ENCODE data around the gene NLRP9.
"Not testable (repeated sequence)": the region's sequence is repeated elsewhere in the genome, so short reads cannot be mapped to it uniquely, and the experiment has no call there.

Gene NLRP9

DNA sequence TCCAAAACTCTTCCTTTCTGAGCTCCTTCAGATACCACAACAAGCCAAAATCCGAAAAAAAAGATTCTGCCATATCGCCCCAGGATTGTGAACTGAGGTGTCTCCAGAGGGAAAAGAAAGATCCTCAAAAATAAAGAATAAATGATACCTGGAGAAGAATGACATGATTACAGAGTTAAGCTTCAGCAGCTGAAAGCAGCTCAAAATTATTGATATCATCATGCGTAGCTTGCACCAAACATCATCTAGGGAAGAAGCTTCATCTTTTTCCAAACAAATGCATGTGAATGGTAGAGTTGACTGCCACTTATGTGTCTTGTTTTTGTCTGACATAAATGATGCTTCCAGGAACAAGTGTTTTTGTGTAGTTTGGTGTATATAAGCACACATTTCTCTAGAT is at the start of gene NLRP9:
Gene NLRP9, minus strand, starts transcription at position 101 of the 400 bp plus-strand sequence. Its CDS starts 28 bp downstream, at position 73.
- no peak for DNase-seq
- intact Hi-C loops (cut with DNase I), result no loop called here

GRCh38 chr19:55781112-55781511 is 42.9 kb upstream of the NLRP9 start:
- intact Hi-C loops (cut with DNase I), result no loop called here
- DNase-seq, result no peak

DNA sequence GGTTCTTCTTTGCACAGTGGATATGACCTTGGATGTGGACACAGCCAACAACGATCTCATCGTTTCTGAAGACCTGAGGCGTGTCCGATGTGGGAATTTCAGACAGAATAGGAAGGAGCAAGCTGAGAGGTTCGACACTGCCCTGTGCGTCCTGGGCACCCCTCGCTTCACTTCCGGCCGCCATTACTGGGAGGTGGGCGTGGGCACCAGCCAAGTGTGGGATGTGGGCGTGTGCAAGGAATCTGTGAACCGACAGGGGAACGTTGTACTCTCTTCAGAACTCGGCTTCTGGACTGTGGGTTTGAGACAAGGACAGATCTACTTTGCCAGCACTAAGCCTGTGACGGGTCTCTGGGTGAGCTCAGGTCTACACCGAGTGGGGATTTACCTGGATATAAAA is 40.1 kb upstream of the NLRP9 start:
- no peak for DNase-seq
- intact Hi-C loops (cut with DNase I), result no loop called here

DNA sequence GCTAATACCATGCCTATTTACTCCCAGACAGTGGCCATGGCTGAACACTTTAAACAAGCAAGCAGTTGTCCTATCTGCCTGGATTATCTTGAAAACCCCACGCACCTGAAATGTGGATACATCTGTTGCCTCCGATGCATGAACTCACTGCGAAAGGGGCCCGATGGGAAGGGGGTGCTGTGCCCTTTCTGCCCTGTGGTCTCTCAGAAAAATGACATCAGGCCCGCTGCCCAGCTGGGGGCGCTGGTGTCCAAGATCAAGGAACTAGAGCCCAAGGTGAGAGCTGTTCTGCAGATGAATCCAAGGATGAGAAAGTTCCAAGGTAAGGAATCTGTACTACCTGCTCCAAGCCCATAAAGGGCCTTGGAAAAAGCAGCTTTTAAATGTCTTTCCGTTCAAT is 39.3 kb upstream of the NLRP9 start:
- DNase-seq, result no peak
- intact Hi-C loops (cut with DNase I), result no loop called here

DNA sequence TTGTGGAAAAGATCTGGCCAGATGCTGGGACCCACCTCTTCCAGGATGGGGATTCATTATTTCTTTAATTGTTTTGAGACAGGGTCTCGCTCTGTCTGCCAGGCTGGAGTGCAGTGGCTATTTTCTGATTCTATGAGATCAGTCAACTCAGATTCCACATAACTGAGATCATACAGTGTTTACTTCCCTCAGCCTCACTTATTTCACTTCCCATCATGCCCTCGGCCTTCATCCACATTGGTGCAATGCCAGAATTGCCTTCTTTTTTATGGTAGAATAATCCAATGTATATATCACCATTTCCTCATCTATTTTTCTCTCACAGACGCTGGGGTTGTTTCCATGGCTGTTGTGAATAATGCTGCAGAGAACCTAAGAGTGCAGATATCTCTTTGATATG is 31.4 kb upstream of the NLRP9 start:
- intact Hi-C loops (cut with DNase I); DNase-seq: not testable (repeated sequence)

- intact Hi-C loops (cut with DNase I), result not testable (repeated sequence)
Observed at GRCh38 chr19:55768818-55769217, 30.6 kb upstream of the NLRP9 start, which contains the start of gene RFPL4AL1. RFPL4AL1 (plus strand) TSS chr19:55769118; CDS start chr19:55771805, 2,687 bp downstream.

DNA sequence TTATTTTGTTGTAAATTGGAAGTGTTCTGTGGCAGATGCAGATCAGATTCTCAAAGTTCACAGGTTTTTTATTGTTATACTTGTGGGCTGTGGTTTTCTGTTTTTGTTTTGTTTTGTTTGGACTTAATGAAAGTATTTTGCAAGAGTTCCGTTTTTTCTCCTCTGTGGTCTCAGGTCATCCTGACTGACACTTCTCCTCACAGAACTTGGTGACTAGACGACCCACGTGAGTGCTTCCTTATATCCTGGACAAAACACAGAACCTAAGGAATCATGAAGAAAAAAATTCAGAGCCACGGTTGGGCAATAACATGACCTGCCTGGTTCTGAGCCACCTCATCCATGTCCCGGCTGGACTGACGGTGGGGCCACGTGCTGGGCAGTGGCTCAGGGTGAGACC is 28.3 kb upstream of the NLRP9 start:
- intact Hi-C loops (cut with DNase I), result no loop called here
- no peak for DNase-seq

More at GRCh38 chr19:55768818-55769217, 30.6 kb upstream of the NLRP9 start, which contains the start of gene RFPL4AL1:
- not testable (repeated sequence) for DNase-seq

DNA sequence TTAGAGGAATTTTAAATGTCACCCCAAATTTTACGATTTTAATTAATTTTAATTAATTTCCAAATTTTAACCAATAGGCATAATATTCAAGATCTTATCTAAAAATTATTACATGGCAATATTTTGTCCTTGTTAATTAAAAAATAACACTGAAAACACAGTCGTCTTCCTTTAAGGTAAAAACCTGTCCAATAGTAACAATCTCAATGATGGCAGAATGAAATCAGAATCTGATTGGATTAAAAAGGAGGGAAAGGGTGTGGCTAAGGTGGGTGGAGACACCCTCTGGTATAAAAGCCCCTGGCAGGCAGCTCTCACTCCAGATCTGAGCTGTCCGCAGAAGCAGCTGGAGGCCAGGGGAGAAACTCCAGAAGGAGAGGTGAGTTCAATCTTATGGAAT is 20.6 kb upstream of the NLRP9 start, which contains the start of gene RFPL4A:
Gene RFPL4A, plus strand, starts transcription at position 301 of the 400 bp plus-strand sequence. CDS start 2,704 bp downstream, outside the sequence.
- intact Hi-C loops (cut with DNase I), result not testable (repeated sequence)

GRCh38 chr19:55756808-55757207 is 18.6 kb upstream of the NLRP9 start:
- intact Hi-C loops (cut with DNase I); DNase-seq: not testable (repeated sequence)

More for the DNA sequence above, 20.6 kb upstream of the NLRP9 start, which contains the start of gene RFPL4A:
- DNase-seq, result not testable (repeated sequence)

- DNase-seq, result no peak
- intact Hi-C loops (cut with DNase I), result no loop called here
Observed at GRCh38 chr19:55753401-55753800, 15.2 kb upstream of the NLRP9 start.

DNA sequence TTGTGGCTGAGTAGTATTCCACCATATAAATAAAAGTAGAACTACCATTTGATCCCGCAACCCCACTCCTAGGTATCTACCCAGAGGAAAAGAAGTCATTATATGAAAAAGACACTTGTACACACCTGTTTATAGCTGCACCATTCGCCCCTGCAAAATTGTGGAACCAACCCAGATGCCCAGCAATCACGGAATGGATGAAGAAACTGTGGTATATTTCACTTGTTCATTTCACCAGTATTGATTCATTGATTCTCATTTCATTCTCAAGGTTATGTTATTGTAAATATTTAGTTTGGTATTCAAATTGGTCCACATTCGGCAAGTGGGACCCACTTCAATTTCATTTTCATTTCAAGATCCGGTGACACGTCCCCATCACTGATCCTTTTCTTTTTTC is 12.5 kb upstream of the NLRP9 start:
- DNase-seq, result no peak
- intact Hi-C loops (cut with DNase I), result no loop called here

- intact Hi-C loops (cut with DNase I); DNase-seq: not testable (repeated sequence)
Observed at GRCh38 chr19:55730378-55730777, 7.8 kb downstream of the NLRP9 start.

GRCh38 chr19:55723491-55723890 is 14.7 kb downstream of the NLRP9 start:
- intact Hi-C loops (cut with DNase I), result no loop called here

DNA sequence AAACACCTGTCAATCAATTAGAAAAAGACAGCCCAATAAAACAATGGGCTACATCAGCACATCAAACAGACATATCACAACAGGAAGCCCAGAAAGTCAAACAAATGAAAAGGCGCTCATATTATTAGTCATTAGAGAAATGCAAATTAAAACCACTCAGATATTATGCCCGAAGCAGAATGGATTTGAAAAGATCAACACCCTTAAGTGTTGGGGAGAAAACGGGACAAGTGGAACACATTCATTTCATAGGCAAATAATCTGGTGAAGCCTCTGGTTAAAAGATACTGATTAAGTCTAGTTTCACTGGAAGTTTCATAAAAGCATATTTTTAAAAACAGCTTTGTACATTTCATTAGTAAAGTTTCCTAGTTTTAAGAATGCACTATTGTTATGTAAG is 17.4 kb downstream of the NLRP9 start:
- no peak for DNase-seq
- intact Hi-C loops (cut with DNase I), result no loop called here

More at GRCh38 chr19:55723491-55723890, 14.7 kb downstream of the NLRP9 start:
- DNase-seq, result no peak

DNA sequence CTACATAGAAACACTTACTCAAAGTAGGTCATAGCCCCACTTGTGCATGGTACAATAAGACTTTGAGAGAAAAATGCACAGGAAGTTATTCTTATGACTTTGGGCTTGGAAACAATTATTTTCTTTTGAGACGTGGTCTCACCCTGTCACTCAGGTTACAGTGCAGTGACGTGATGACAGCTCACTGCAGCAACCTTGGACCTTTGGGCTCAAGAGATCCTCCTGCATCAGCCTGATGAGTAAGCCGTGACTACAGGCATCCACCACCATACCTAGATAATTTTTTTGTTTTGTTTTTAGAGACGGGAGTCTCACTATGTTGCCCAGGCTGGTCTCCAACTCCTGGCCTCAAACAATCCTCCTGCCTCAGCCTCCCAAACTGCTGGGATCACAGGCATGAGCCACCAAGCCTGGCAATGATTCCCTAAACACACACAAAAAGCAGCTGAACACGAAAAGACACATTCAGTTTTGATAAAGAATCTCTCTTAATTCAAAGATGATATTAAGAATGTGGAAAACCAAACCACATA is 17.9 kb downstream of the NLRP9 start:
- no peak for DNase-seq
- intact Hi-C loops (cut with DNase I), result no loop called here

GRCh38 chr19:55717879-55718711 is 20.1 kb downstream of the NLRP9 start:
- intact Hi-C loops (cut with DNase I); DNase-seq: not testable (repeated sequence)

DNA sequence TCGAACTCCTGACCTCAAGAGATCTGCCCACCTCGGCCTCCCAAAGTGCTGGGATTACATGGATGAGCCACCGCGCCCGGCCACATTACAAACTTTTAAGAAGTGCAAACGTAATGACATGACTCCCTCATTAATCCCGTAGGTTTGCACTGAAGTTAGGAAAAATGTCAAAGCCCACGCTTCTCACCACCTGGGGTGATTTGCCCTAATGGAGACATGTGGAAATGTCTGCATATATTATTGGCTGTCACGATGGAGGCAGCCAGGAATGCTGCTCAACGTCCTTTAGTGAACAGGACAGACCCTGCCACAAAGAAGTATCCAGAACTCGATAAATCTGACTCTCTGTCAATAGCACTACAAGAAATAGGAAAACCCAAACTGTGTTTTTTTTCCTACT is 21.0 kb downstream of the NLRP9 start:
- intact Hi-C loops (cut with DNase I), result no loop called here
- DNase-seq, result no peak

- DNase-seq, result no peak
- intact Hi-C loops (cut with DNase I), result no loop called here
Observed at GRCh38 chr19:55716531-55716930, 21.7 kb downstream of the NLRP9 start.

DNA sequence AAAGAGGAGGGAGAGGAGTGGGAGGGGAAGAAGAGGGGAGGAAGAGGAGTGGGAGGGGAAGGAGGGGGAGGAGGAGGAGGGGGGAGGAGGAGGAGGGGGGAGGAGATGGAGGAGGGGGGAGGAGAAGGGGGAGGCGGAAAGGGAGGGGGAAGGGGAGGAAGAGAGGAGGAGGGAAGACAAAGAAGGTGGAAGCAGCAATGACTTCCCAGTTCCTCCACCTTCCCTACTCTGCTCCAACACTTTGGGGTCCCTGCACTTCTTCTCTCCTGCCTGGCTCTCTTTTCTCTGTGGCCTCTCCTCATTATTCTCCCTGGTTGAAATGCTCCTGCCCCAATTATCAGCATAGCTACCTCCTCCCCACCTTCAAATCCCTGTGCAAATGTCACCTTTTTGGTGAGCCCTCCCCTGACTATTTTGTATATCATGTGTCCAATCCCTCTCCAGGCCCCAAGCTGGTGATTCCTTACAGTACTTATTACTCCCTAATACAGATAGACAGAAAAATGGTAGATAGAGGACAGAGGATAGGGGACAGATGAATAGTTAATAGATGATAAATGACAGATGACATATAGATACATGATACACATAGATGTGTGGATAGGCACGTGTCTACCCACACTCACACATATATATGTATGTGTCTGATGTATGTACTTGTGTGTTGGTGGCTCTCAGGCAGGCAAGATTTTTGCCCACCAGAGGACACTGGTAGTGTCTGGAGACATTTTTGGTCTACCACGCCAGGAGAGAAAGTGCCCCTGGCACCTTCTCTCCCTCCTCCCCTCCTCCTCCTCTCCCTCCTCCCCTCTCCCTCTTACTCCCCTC is 25.2 kb downstream of the NLRP9 start:
- DNase-seq, result no peak
- intact Hi-C loops (cut with DNase I), result no loop called here

DNA sequence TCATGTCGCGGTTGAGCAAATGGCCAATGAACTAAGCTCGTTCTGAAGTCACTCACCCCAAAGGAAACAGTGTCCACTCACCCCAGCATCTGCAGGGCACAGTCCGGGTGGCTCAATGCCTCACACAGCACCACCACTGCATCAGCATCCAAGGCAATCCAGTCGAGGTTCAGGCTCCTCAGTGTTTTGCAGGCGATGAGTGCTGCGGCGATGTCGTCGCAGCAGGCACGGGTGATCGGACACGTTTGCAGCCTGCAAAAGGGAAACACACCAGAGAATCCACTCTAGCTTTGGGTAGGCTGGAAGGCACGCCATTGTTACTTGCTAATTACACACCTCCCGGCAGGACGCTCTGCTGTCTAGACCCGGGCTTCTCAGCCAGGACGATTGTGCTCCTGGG is 26.5 kb downstream of the NLRP9 start:
- intact Hi-C loops (cut with DNase I), result no loop called here
- no peak for DNase-seq

- intact Hi-C loops (cut with DNase I), result no loop called here
Observed at GRCh38 chr19:55705972-55706371, 32.2 kb downstream of the NLRP9 start.

More at GRCh38 chr19:55705972-55706371, 32.2 kb downstream of the NLRP9 start:
- no peak for DNase-seq

All from posterior cingulate gyrus (tissue), 11 donors.